Measurements from ENCODE around the gene ACTL7B. TPM values are rescaled to one million over a fixed set of nuclear protein-coding genes. Genes with fewer than 3 reads are reported as not detected.
"Not testable (repeated sequence)": the region's sequence is repeated elsewhere in the genome, so short reads cannot be mapped to it uniquely, and the experiment has no call there.

ACTL7B gene
- total RNA-seq, 2 experiments from 2014 or later: 0.08 to 0.25 TPM

DNA sequence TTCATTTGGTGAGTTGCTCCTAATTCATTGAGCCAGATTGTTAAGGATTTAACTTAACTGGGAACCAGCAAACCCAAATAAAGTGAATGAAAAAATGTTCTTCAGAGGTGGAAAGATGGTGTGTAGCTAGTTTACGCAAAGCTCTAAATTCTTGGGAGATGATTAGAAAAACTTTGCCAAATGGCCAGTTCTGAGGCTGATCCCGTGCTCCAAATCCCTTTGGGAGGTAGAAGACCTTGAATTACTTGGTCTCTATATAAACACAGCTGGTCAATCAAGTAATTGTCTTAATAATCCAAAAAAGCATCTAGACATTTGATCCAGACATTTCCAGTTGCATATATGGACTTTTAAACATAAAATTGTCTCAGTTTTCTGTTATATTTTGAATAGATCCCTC, 11.4 kb downstream of the ACTL7B start:
- TF ChIP-seq CTCF (IDR thresholded peaks at IDR 0.05): no peak
- H3K27ac Mint-ChIP-seq: no peak overlapping the region
- ChIA-PET POLR2A (no interaction called here), CTCF (no interaction called here)
- no peaks in the 10 kb centered on the region for H3K36me3 ChIP-seq (ENCODE audit: insufficient read depth, low read length)
- no peaks in the 10 kb centered on the region for H3K27me3 ChIP-seq (ENCODE audit: control insufficient read depth in 1 of 2, insufficient read depth in 2 of 2, low read length in 2 of 2)
- DNase-seq (no peak), ATAC-seq (ENCODE audit: poor library complexity) (no peak)
- intact Hi-C loops (cut with DNase I, micrococcal nuclease): no loop called here
- no peak overlapping the region for H3K4me3 ChIP-seq (ENCODE audit: low read length)
- peaks cover 5% of the 10 kb centered on the region for H3K4me1 ChIP-seq (ENCODE audit: insufficient read depth, low read length)
- no peak overlapping the region for H3K4me3 Mint-ChIP-seq
- no peaks in the 10 kb centered on the region for H3K36me3 Mint-ChIP-seq (ENCODE audit: low read depth)
- no peaks in the 10 kb centered on the region for H3K9me3 ChIP-seq (ENCODE audit: control insufficient read depth in 1 of 2, insufficient read depth in 1 of 2, low read length in 2 of 2)
- H3K27ac ChIP-seq (ENCODE audit: low read depth in 1 of 2, low read length in 2 of 2): no peak overlapping the region
- H3K27me3 Mint-ChIP-seq: no peaks in the 10 kb centered on the region
- no peaks in the 10 kb centered on the region for H3K9me3 Mint-ChIP-seq
- peaks cover 13% of the 10 kb centered on the region for H3K4me1 Mint-ChIP-seq (ENCODE audit: low read depth)

DNA sequence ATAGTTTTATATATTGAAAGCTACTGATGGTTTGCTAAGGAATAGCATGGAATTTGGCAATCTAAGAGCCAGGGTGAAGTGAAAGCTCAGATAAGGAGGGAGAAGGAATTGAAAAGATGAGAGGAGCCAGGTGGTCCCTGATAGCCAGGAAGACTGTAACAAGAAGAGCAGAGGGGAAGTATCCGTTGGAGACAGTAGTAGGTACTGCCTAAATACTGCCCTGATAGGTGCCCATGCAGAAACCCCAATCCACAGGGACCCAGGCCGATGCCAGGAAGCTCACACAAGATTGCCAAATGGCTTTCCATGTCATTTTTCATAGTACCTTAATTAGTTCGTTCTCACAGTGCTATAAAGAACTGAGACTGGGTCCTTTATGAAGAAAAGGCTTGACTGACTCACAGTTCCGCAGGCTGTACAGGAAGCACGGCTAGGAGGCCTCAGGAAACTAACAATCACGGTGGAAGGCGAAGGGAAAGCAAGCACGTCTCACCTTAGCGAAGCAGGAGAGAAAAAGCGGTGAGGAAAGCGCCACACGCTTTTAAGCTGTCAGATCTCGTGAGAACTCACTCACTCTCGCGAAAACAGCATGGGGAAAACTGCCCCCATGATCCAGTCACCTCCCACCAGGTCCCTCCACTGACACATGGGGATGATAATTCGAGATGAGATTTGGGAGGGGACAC, 13.0 kb downstream of the ACTL7B start:
- H3K4me3 ChIP-seq (ENCODE audit: low read length): no peak overlapping the region
- ATAC-seq (ENCODE audit: poor library complexity): no peak
- H3K4me1 Mint-ChIP-seq (ENCODE audit: low read depth): peaks cover 13% of the 10 kb centered on the region
- peak in 3 of 14 experiments; percentile 13 to 41 (median 14) for DNase-seq
- intact Hi-C loops (cut with DNase I, micrococcal nuclease): no loop called here
- no peaks in the 10 kb centered on the region for H3K9me3 ChIP-seq (ENCODE audit: control insufficient read depth in 1 of 2, insufficient read depth in 1 of 2, low read length in 2 of 2)
- ChIA-PET POLR2A (no interaction called here), CTCF (no interaction called here)
- no peak for TF ChIP-seq CTCF (IDR thresholded peaks at IDR 0.05)
- H3K27ac ChIP-seq (ENCODE audit: low read depth in 1 of 2, low read length in 2 of 2): no peak overlapping the region
- H3K27ac Mint-ChIP-seq: peak overlapping the region; percentile 38
- H3K9me3 Mint-ChIP-seq: no peaks in the 10 kb centered on the region
- H3K27me3 Mint-ChIP-seq: no peaks in the 10 kb centered on the region
- no peaks in the 10 kb centered on the region for H3K27me3 ChIP-seq (ENCODE audit: control insufficient read depth in 1 of 2, insufficient read depth in 2 of 2, low read length in 2 of 2)
- H3K36me3 ChIP-seq (ENCODE audit: insufficient read depth, low read length): no peaks in the 10 kb centered on the region
- peaks cover 5% of the 10 kb centered on the region for H3K4me1 ChIP-seq (ENCODE audit: insufficient read depth, low read length)
- H3K36me3 Mint-ChIP-seq (ENCODE audit: low read depth): no peaks in the 10 kb centered on the region
- peak overlapping the region; percentile 73 for H3K4me3 Mint-ChIP-seq

DNA sequence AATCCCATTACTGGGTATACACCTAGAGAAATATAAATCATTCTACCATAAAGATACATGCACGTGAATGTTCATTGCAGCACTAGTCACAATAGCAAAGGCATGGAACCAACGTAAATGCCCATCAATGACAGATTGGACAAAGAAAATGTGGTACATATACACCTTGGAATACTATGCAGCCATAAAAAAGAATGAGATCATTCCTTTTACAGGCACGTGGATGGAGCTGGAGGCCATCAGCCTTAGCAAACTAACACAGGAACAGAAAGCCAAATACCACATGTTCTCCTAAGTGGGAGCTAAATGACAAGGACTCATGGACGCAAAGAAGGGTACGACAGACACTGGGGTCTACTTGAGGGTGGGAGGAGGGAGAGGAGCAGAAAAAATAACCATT, 16.2 kb downstream of the ACTL7B start:
- H3K27me3 ChIP-seq (ENCODE audit: control insufficient read depth in 1 of 2, insufficient read depth in 2 of 2, low read length in 2 of 2); POLR2A ChIA-PET; H3K9me3 ChIP-seq (ENCODE audit: control insufficient read depth in 1 of 2, insufficient read depth in 1 of 2, low read length in 2 of 2); H3K4me1 ChIP-seq (ENCODE audit: insufficient read depth, low read length); intact Hi-C loops (cut with DNase I, micrococcal nuclease); H3K36me3 ChIP-seq (ENCODE audit: insufficient read depth, low read length); H3K9me3 Mint-ChIP-seq; H3K27ac Mint-ChIP-seq; DNase-seq; H3K4me3 Mint-ChIP-seq; H3K36me3 Mint-ChIP-seq (ENCODE audit: low read depth); H3K27me3 Mint-ChIP-seq; H3K4me3 ChIP-seq (ENCODE audit: low read length); H3K27ac ChIP-seq (ENCODE audit: low read depth in 1 of 2, low read length in 2 of 2); ATAC-seq (ENCODE audit: poor library complexity); CTCF ChIA-PET: not testable (repeated sequence)
- H3K4me1 Mint-ChIP-seq (ENCODE audit: low read depth): peaks cover 13% of the 10 kb centered on the region

- TF ChIP-seq CTCF (IDR thresholded peaks at IDR 0.05): no peak
- ATAC-seq (ENCODE audit: poor library complexity): no peak
- H3K27me3 ChIP-seq (ENCODE audit: control insufficient read depth in 1 of 2, insufficient read depth in 2 of 2, low read length in 2 of 2): no peaks in the 10 kb centered on the region
- H3K9me3 ChIP-seq (ENCODE audit: control insufficient read depth in 1 of 2, insufficient read depth in 1 of 2, low read length in 2 of 2): no peaks in the 10 kb centered on the region
- Mint-ChIP-seq H3K36me3 (ENCODE audit: low read depth) (no peaks in the 10 kb centered on the region), H3K4me1 (ENCODE audit: low read depth) (peaks cover 9% of the 10 kb centered on the region), H3K27me3 (peaks cover 2% of the 10 kb centered on the region), H3K4me3 (no peak overlapping the region), H3K9me3 (no peaks in the 10 kb centered on the region), H3K27ac (no peak overlapping the region)
- no peak overlapping the region for H3K27ac ChIP-seq (ENCODE audit: low read depth in 1 of 2, low read length in 2 of 2)
- DNase-seq: no peak
- ChIA-PET POLR2A (no interaction called here), CTCF (no interaction called here)
- H3K4me1 ChIP-seq (ENCODE audit: insufficient read depth, low read length): peaks cover 5% of the 10 kb centered on the region
- no peak overlapping the region for H3K4me3 ChIP-seq (ENCODE audit: low read length)
- intact Hi-C loops (cut with DNase I, micrococcal nuclease): no loop called here
- H3K36me3 ChIP-seq (ENCODE audit: insufficient read depth, low read length): no peaks in the 10 kb centered on the region
These were observed 17.8 kb downstream of the ACTL7B start for GRCh38 chr9:108838017-108838416.
